Natural killer cell (primary cell): ENCODE measurements around the gene PCGF2. TPM values are rescaled to one million over a fixed set of nuclear protein-coding genes. Genes with fewer than 3 reads are reported as not detected.

Source experiments
- ATAC-seq, 3 donors: fragments of 150-1000 bp in 2 of 3; fragments of 200-7000 bp in 1 of 3; cut with Tn5 transposase; 1 replicate in 1 of 3; 2 replicates in 2 of 3; pipeline ENCODE4 v1.10.0; 2021; ENCODE audit warnings: mild to moderate bottlenecking in 2 of 3, moderate library complexity in 2 of 3
- DNase-seq, 2 donors: peaks; one replicate each; pipeline versions ENCODE4 v3.0.0 to v3.0.0-alpha.2; 2013 to 2021; ENCODE audit warnings: mixed read lengths in 1 of 2
- H3K27ac ChIP-seq: one replicate; pipeline ENCODE4 v1.5.1; 2013; ENCODE audit warnings: mild to moderate bottlenecking, low read length
- H3K27me3 ChIP-seq: one replicate; pipeline ENCODE4 v1.6.1; 2013; ENCODE audit warnings: low read length; ENCODE audit not compliant: control insufficient read depth, insufficient read depth
- H3K36me3 ChIP-seq: one replicate; pipeline ENCODE4 v1.6.1; 2013; ENCODE audit warnings: low read length; ENCODE audit not compliant: control insufficient read depth, insufficient read depth
- H3K4me1 ChIP-seq: one replicate; pipeline ENCODE4 v1.6.1; 2013; ENCODE audit warnings: low read length; ENCODE audit not compliant: control insufficient read depth, insufficient read depth
- H3K4me3 ChIP-seq: one replicate; pipeline ENCODE4 v1.5.1; 2013; ENCODE audit warnings: low read length
- H3K9me3 ChIP-seq: one replicate; pipeline ENCODE4 v1.6.1; 2013; ENCODE audit warnings: low read length; ENCODE audit not compliant: control insufficient read depth, insufficient read depth
- H3K27ac Mint-ChIP-seq, 2 donors: one replicate each; pipeline ENCODE4 v1.8.0; 2022; ENCODE audit warnings: mild to moderate bottlenecking in 2 of 2, mixed read lengths in 2 of 2, moderate library complexity in 1 of 2
- H3K27me3 Mint-ChIP-seq, 2 donors: one replicate each; pipeline ENCODE4 v1.8.0; 2022; ENCODE audit warnings: low read depth in 2 of 2, mixed read lengths in 2 of 2
- H3K36me3 Mint-ChIP-seq: one replicate; pipeline ENCODE4 v1.8.0; 2022; ENCODE audit warnings: mixed read lengths
- H3K4me1 Mint-ChIP-seq, 2 donors: one replicate each; pipeline ENCODE4 v1.8.0; 2022; ENCODE audit warnings: mixed read lengths in 2 of 2
- H3K4me3 Mint-ChIP-seq: one replicate; pipeline ENCODE4 v1.8.0; 2022; ENCODE audit warnings: mild to moderate bottlenecking, moderate library complexity, mixed read lengths
- H3K9me3 Mint-ChIP-seq, 2 donors: one replicate each; pipeline ENCODE4 v1.8.0; 2022; ENCODE audit warnings: mixed read lengths in 2 of 2
- CTCF ChIP-seq: fragments of 200-600 bp; IDR thresholded peaks from one replicate; pipeline ENCODE4 v1.8.0; 2022; ENCODE audit warnings: antibody characterized with exemption
- WGBS: methylation state at CpG from one replicate; pipeline ENCODE4 v1.1.7; 2013; ENCODE audit warnings: missing lambda C conversion rate; ENCODE audit not compliant: insufficient coverage; 5-methylcytosine and 5-hydroxymethylcytosine counted together
- intact Hi-C: fragments of 100-400 bp; cut with micrococcal nuclease; formaldehyde crosslinking; loops from one replicate; pipeline ENCODE4 v1.14.2; 2022
- total RNA-seq, 4 donors: library from RNA; stranded (reverse); fragments of 120-200 nt in 1 of 4; gene quantifications; one replicate each; pipeline versions ENCODE4 v1.2.3 to v1.2.4, GENCODE V29; 2013 to 2022

PCGF2 gene
- total RNA-seq, 3 donors from 2014 or later (not counting 1 experiment from before 2014, with no cell fraction given) = 0.12 TPM; not detected in 2

GRCh38 chr17:38703742-38704605, 44.2 kb downstream of the PCGF2 start:
- intact Hi-C loops = loop anchor here (2.0 to 10.0 kb wide), 3 partner anchors 27 to 168 kb away; partner anchors contain the start of genes LASP1 and PSMB3
- Histone ChIP-seq H3K27me3 (no peaks in the 10 kb centered on the region), H3K27ac (peak overlapping the region; percentile 95), H3K4me3 (peak overlapping the region; percentile 77), H3K36me3 (peaks cover 14% of the 10 kb centered on the region), H3K9me3 (no peaks in the 10 kb centered on the region), H3K4me1 (peaks cover 67% of the 10 kb centered on the region)
- Mint-ChIP-seq H3K27me3 (no peaks in the 10 kb centered on the region), H3K9me3 (no peaks in the 10 kb centered on the region), H3K27ac (peak overlapping the region; percentile 98 to 100), H3K4me1 (peaks cover 47 to 79% of the 10 kb centered on the region in 2 donors), H3K36me3 (no peaks in the 10 kb centered on the region), H3K4me3 (peak overlapping the region; percentile 98)
- peak in 1 of 3 donors; percentile 2 for ATAC-seq
- TF ChIP-seq CTCF = no peak
- under 1% methylated on average over 46 of the region's 50 CpGs for WGBS
- DNase-seq = peak; percentile 60 to 79

GRCh38 chr17:38702916-38703741, 45.0 kb downstream of the PCGF2 start:
- Mint-ChIP-seq H3K4me3 (peak overlapping the region; percentile 98), H3K27me3 (no peaks in the 10 kb centered on the region), H3K9me3 (no peaks in the 10 kb centered on the region), H3K36me3 (no peaks in the 10 kb centered on the region), H3K27ac (peak overlapping the region; percentile 98 to 100), H3K4me1 (peaks cover 45 to 74% of the 10 kb centered on the region in 2 donors)
- H3K36me3 ChIP-seq = peaks cover 8% of the 10 kb centered on the region
- peak overlapping the region; percentile 77 for H3K4me3 ChIP-seq
- no peaks in the 10 kb centered on the region for H3K27me3 ChIP-seq
- TF ChIP-seq CTCF = no peak
- intact Hi-C loops = loop anchor here (1.0 to 10.0 kb wide), 4 partner anchors 25 to 169 kb away; partner anchors contain the start of genes LASP1 and PSMB3
- ATAC-seq = no peak
- 1% methylated on average over 55 of the region's 55 CpGs for WGBS
- peaks cover 65% of the 10 kb centered on the region for H3K4me1 ChIP-seq
- H3K9me3 ChIP-seq = no peaks in the 10 kb centered on the region
- DNase-seq = no peak
- H3K27ac ChIP-seq = peak overlapping the region; percentile 95

GRCh38 chr17:38702166-38702915, 45.8 kb downstream of the PCGF2 start:
- under 1% methylated on average over 81 of the region's 81 CpGs for WGBS
- peak overlapping the region; percentile 77 for H3K4me3 ChIP-seq
- Mint-ChIP-seq H3K27me3 (no peaks in the 10 kb centered on the region), H3K4me1 (peaks cover 44 to 72% of the 10 kb centered on the region in 2 donors), H3K36me3 (no peaks in the 10 kb centered on the region), H3K9me3 (no peaks in the 10 kb centered on the region), H3K4me3 (peak overlapping the region; percentile 98), H3K27ac (peak overlapping the region; percentile 98 to 100)
- no peaks in the 10 kb centered on the region for H3K27me3 ChIP-seq
- H3K9me3 ChIP-seq = no peaks in the 10 kb centered on the region
- peak overlapping the region; percentile 95 for H3K27ac ChIP-seq
- H3K36me3 ChIP-seq = no peaks in the 10 kb centered on the region
- peak; percentile 17 to 66 (median 48) for ATAC-seq
- peaks cover 57% of the 10 kb centered on the region for H3K4me1 ChIP-seq
- no peak for TF ChIP-seq CTCF
- DNase-seq = peak; percentile 76 to 89
- intact Hi-C loops = loop anchor here (1.0 to 10.0 kb wide), 4 partner anchors 26 to 170 kb away; partner anchors contain the start of genes LASP1 and PSMB3
